ENCODE data around the gene ANAPC16.

ANAPC16 gene

DNA sequence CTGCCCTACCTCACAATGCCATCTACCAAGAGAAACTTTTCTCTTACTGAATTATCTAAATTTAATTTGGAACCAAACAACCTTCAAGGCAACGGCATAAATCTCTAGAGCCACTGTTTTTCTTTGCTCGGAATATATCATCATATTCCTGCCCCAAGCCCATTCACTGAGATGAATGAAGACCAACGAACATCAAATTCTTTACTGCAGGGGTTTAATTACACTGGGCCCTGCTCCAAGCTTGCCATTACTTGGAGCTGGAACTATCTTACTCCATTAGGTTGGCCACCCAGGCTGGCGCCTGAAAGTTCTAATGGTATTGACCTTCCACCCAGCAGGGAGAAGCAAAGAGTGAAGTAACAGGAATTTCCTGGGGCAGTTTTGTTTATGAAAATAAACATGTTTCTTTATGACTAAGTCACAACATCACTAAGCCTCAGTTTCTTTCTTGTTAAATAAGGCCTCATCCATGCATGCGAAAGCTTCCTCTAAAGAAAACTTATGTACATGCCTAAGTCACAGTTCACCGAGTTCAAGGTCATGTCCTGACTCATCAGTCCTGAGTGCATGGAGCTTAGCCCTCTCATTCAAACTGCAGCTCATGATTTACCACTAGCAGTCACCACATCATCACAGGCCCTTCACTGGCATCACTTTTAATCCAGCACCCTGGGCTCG, 42.1 kb upstream of the ANAPC16 start:
- H3K27ac ChIP-seq, result no peak overlapping the region
- no peak for DNase-seq (ENCODE audit: low spot score)
- POLR2A ChIA-PET (ENCODE audit: low non-redundant PET), result no interaction called here
- CTCF ChIA-PET, result interaction anchor here (0.5 to 0.9 kb wide), 3 partner anchors 10 to 1445 kb away, joined by 3 read pairs; no protein-coding TSS in a partner anchor
- TF ChIP-seq, protein P1, sequence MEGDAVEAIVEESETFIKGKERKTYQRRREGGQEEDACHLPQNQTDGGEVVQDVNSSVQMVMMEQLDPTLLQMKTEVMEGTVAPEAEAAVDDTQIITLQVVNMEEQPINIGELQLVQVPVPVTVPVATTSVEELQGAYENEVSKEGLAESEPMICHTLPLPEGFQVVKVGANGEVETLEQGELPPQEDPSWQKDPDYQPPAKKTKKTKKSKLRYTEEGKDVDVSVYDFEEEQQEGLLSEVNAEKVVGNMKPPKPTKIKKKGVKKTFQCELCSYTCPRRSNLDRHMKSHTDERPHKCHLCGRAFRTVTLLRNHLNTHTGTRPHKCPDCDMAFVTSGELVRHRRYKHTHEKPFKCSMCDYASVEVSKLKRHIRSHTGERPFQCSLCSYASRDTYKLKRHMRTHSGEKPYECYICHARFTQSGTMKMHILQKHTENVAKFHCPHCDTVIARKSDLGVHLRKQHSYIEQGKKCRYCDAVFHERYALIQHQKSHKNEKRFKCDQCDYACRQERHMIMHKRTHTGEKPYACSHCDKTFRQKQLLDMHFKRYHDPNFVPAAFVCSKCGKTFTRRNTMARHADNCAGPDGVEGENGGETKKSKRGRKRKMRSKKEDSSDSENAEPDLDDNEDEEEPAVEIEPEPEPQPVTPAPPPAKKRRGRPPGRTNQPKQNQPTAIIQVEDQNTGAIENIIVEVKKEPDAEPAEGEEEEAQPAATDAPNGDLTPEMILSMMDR (conservative IDR thresholded peaks at IDR 0.05; ENCODE audit: low read depth), result no peak

DNA sequence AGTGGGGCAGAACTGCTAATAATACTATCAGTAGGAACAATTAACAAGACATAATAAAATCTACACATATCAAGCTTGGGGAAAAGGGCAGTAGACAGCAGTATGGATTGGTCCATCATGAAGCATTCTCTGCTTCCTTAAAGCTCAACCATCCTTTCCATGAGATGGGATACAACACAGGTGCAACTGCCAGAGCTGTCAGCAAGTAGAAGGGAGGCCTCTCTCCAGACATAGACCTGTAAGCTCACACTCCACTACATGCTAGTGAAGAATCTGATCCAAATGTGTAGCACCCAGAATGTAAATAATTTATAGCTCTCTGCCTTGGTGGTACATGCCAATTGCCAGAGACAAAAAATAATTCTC, 41.5 kb upstream of the ANAPC16 start:
- no peak for DNase-seq (ENCODE audit: low spot score)
- ChIA-PET POLR2A (ENCODE audit: low non-redundant PET) (no interaction called here), CTCF (interaction anchor here (0.5 to 0.9 kb wide), 3 partner anchors 10 to 1444 kb away, joined by 3 read pairs; no protein-coding TSS in a partner anchor)
- TF ChIP-seq, protein P1 (conservative IDR thresholded peaks at IDR 0.05; ENCODE audit: low read depth), result no peak
- no peak overlapping the region for H3K27ac ChIP-seq

DNA sequence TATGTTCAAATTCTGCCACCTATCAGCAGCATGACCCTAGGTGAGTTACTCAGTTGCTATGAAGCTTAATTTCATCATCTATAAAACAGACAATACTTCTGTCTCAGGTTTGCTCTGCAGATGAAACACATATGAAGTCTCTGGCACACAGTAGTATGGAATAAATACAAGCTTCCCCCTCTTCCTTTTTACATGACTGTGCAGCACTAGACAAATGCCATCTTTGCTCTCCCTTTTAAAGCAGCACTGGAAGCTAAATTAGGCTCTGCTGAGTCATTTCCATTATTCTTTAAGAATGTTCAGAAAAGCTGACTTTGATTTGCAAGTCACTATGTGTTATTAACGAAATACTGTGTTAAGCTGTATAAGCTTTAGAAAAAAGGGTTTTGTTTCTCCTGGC, 40.7 kb upstream of the ANAPC16 start:
- H3K27ac ChIP-seq, result no peak overlapping the region
- ChIA-PET POLR2A (ENCODE audit: low non-redundant PET) (no interaction called here), CTCF (interaction anchor here (0.5 kb wide), 1 partner anchor 105 kb away, joined by 3 read pairs; no protein-coding TSS in a partner anchor)
- DNase-seq (ENCODE audit: low spot score), result no peak
- TF ChIP-seq, protein P1 (conservative IDR thresholded peaks at IDR 0.05; ENCODE audit: low read depth), result no peak

DNA sequence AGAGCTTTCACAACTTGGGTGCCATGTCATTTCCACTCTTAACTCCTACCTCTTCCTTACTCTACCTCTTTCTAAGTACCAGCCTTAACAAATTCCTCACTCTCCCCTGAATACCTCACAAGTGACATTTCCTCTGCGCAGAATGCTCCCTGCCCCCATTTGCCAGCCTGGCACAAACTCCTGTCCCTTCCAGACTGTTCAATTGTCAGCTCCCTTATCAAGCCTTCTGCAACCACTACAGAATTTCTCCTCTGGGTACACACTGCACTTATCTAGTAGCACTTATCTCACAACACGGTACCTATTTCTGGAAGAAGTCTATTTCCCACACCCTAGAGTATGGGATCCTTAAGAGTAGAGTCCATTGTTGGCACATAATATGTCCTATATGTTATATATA, 39.1 kb upstream of the ANAPC16 start:
- TF ChIP-seq, protein P1 (conservative IDR thresholded peaks at IDR 0.05; ENCODE audit: low read depth), result no peak
- H3K27ac ChIP-seq, result no peak overlapping the region
- ChIA-PET POLR2A (ENCODE audit: low non-redundant PET) (interaction anchor here (0.6 kb wide), 2 partner anchors 15 to 84 kb away, joined by 4 read pairs; no protein-coding TSS in a partner anchor), CTCF (no interaction called here)
- no peak for DNase-seq (ENCODE audit: low spot score)

DNA sequence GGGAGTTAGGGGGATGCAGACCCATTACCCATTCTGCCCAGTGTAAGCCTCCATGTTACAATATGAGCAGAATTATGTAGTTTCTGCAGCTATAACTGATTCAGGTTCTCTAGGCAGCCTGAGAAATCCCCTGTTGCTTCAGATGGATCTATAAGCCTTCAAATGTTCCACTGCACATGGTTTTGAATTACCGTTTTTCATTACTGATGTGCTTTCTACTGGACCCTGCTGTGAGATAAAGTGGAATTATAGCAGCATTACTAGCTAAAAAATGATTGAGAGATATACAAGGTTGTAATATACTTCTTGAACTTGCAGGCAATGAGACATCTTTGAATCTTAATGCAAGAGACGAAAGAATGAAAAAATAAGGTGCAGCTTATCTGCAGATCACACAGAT, 38.4 kb upstream of the ANAPC16 start:
- ChIA-PET POLR2A (ENCODE audit: low non-redundant PET) (interaction anchor here (0.6 kb wide), 1 partner anchor 15 kb away, joined by 4 read pairs; no protein-coding TSS in a partner anchor), CTCF (no interaction called here)
- DNase-seq (ENCODE audit: low spot score), result no peak

DNA sequence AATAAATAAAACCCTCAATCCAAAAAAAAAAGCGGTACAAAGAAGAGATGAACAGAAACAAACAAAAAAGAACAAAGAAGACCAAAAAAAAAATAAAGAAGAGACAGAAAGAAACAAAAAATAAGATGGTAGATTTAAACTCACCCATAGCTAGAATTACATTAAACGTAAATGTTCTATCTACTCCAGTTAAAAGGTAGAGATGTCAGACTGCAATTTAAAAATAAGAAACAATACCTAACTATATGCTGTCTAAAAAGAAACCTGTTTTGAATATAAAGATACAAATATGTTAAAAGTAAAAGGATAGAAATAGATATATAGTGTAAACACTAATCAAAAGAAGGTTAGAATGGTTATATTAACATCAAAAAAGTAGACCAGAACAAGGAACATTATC, 31.7 kb upstream of the ANAPC16 start:
- CTCF ChIA-PET, result interaction anchor here (1.5 kb wide), 1 partner anchor 10 kb away, joined by 3 read pairs; no protein-coding TSS in a partner anchor
- no peak for DNase-seq (ENCODE audit: low spot score)
- POLR2A ChIA-PET (ENCODE audit: low non-redundant PET), result no interaction called here
- TF ChIP-seq, protein P1 (conservative IDR thresholded peaks at IDR 0.05; ENCODE audit: low read depth), result no peak
- no peak overlapping the region for H3K27ac ChIP-seq

More for the DNA sequence above, 38.4 kb upstream of the ANAPC16 start:
- TF ChIP-seq, protein P1 (conservative IDR thresholded peaks at IDR 0.05; ENCODE audit: low read depth), result no peak
- H3K27ac ChIP-seq, result no peak overlapping the region
